Measurements from ENCODE around the gene SDK2.

DNA sequence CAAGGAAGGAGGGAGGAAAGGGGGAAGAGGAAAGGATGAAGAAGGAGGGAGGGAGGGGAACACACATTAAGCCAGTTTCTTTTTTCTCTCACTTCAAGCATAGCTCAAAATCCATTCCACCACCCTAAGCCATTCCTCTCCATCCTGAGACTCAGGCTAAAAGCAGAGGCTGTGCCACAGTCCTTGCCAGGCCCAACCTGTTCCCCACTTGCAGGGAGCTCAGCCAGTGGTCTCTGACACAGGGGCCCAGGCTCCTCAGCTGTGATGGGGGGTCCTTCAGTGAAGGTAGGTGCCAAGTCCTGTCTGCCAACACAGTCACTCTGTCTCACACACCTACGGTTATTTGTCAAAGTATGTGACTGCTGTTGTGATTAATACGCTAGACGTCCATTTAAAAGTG, 44.6 kb downstream of the SDK2 start:
- TF ChIP-seq GATA2 (IDR thresholded peaks at IDR 0.05; ENCODE audit: low read depth, low read length) (no peak), GATA3 (IDR thresholded peaks at IDR 0.05; ENCODE audit: low read depth, low read length) (no peak)

All from SH-SY5Y (cell line).